Heart left ventricle (tissue), 13 donors: Measurements from ENCODE around the gene CLCN4.

Experiments used
- CTCF ChIP-seq, 12 donors: fragments of 200-600 bp; sonication (generic) in 4 of 12; IDR thresholded peaks; one replicate each; pipeline versions ENCODE4 v1.5.0 to v1.8.0; 2018 to 2022; ENCODE audit warnings: antibody characterized with exemption in 12 of 12, mild to moderate bottlenecking in 5 of 12
- POLR2A ChIP-seq, 2 donors: fragments of 450-650 bp; IDR thresholded peaks; one replicate each; pipeline ENCODE4 v1.6.1; 2017; ENCODE audit warnings: antibody characterized with exemption in 2 of 2, mild to moderate bottlenecking in 2 of 2, moderate library complexity in 2 of 2
- donor health status: ischemic (EF 13 %, LVEDD 7.1; RV severe dilation, severe dysfunction).
- donor health status: DM: no; HTN: yes; CAD: no.
- donor health status: DM: no; HTN: no; CAD: no.
- donor health status: ischemic (EF 25% LVEDD 6.9; RV normal size, moderate dysfunction).
- donor health status: ischemic (EF 25% LVEDD 5.7; RV mildly dilated, moderate dysfunction).
- donor health status: ischemic (EF 35%, LVEDD 5.7; RV mildly dilated, moderate dysfunction).
- donor health status: nonischemic (EF 11% LVEDD 7.7; RV severe dilation, severe dysfunction).
- donor health status: DM: yes; HTN: yes; CAD: no.
- donor health status: PGD.
- donor health status: ischemic (EF 29% LVEDD 5.4; RV normal size, mild dysfunction).
- donor health status: nonischemic (EF 23%, LVEDD 6.1; RV moderate dilation, normal function).

- TF ChIP-seq CTCF (IDR thresholded peaks at IDR 0.05) (no peak), POLR2A (IDR thresholded peaks at IDR 0.05) (no peak)
Measured at GRCh38 chrX:10166248-10166716, 9.5 kb downstream of the CLCN4 start.
